Astrocyte (in vitro differentiated cells and primary cell): ENCODE measurements around the gene DHX58.

Source experiments
- EZH2 ChIP-seq: IDR thresholded peaks from 2 replicates; pipeline ENCODE4 v1.6.1; 2012; ENCODE audit warnings: mild to moderate bottlenecking, low read length, inconsistent platforms; ENCODE audit not compliant: insufficient read depth
- TF ChIP-seq, protein P1 (sequence below): IDR thresholded peaks from 2 replicates; pipeline ENCODE4 v1.5.1; 2011; ENCODE audit warnings: low read depth, mild to moderate bottlenecking, inconsistent platforms, low read length, moderate library complexity; ENCODE audit not compliant: insufficient read depth

DNA sequence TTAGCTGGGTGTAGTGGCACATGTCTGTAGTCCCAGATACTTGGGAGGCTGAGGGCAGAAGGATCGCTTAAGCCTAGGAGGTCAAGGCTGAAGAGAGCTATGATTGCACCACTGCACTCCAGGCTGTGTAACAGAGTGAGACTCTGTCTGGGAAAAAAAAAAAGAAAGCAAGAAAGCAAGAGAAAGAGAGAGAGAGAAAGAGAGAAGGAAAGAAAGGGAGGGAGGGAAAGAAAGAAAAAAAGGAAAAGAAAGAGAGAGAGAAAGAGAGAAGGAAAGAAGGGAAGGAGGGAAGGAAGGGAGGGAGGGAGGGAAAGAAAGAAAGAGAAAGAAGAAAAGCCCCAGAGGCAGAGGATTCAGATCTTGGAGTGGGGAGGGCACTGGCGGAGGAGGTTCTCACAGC lies 6.5 kb downstream of the DHX58 start:
- TF ChIP-seq, protein P1, sequence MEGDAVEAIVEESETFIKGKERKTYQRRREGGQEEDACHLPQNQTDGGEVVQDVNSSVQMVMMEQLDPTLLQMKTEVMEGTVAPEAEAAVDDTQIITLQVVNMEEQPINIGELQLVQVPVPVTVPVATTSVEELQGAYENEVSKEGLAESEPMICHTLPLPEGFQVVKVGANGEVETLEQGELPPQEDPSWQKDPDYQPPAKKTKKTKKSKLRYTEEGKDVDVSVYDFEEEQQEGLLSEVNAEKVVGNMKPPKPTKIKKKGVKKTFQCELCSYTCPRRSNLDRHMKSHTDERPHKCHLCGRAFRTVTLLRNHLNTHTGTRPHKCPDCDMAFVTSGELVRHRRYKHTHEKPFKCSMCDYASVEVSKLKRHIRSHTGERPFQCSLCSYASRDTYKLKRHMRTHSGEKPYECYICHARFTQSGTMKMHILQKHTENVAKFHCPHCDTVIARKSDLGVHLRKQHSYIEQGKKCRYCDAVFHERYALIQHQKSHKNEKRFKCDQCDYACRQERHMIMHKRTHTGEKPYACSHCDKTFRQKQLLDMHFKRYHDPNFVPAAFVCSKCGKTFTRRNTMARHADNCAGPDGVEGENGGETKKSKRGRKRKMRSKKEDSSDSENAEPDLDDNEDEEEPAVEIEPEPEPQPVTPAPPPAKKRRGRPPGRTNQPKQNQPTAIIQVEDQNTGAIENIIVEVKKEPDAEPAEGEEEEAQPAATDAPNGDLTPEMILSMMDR: no peak
- no peak for TF ChIP-seq EZH2
